ENCODE results near the gene CHD9NB.
A peak's percentile ranks its signal among the peaks of the same experiment; 100 is the strongest.

CHD9NB gene

GRCh38 chr16:53052519-53053501, at the start of gene CHD9NB:
CHD9NB (minus strand) TSS chr16:53052897; CDS start chr16:53044158, 8,739 bp downstream.
- TF ChIP-seq CTCF (IDR thresholded peaks at IDR 0.05; ENCODE audit: insufficient read depth, low read length, poor library complexity, severe bottlenecking): no peak
- H3K36me3 ChIP-seq (ENCODE audit: control insufficient read depth, insufficient read depth, low read length): no peaks in the 10 kb centered on the region
- no peaks in the 10 kb centered on the region for H3K27me3 ChIP-seq (replicated peaks; ENCODE audit: control insufficient read depth, insufficient read depth, low read length)
- peak within 1 kb of the TSS; percentile 56 for H3K4me3 ChIP-seq (replicated peaks; ENCODE audit: low read depth, low read length)
- no peak for DNase-seq (ENCODE audit: extremely low read depth, insufficient read length)

- H3K4me3 ChIP-seq (replicated peaks; ENCODE audit: low read depth, low read length): no peak overlapping the region
- no peaks in the 10 kb centered on the region for H3K27me3 ChIP-seq (replicated peaks; ENCODE audit: control insufficient read depth, insufficient read depth, low read length)
- peaks cover 3% of the 10 kb centered on the region; the same call in 1 of the 2 replicates for H3K36me3 ChIP-seq (ENCODE audit: control insufficient read depth, insufficient read depth, low read length)
- no peak for DNase-seq (ENCODE audit: extremely low read depth, insufficient read length)
- TF ChIP-seq CTCF (IDR thresholded peaks at IDR 0.05; ENCODE audit: insufficient read depth, low read length, poor library complexity, severe bottlenecking): no peak
These were observed 48.2 kb upstream of the CHD9NB start for GRCh38 chr16:53100889-53101288.

- Histone ChIP-seq H3K36me3 (ENCODE audit: control insufficient read depth, insufficient read depth, low read length) (peaks cover 3% of the 10 kb centered on the region; the same call in 1 of the 2 replicates), H3K27me3 (replicated peaks; ENCODE audit: control insufficient read depth, insufficient read depth, low read length) (no peaks in the 10 kb centered on the region), H3K4me3 (replicated peaks; ENCODE audit: low read depth, low read length) (peak overlapping the region; percentile 64)
- no peak for TF ChIP-seq CTCF (IDR thresholded peaks at IDR 0.05; ENCODE audit: insufficient read depth, low read length, poor library complexity, severe bottlenecking)
- no peak for DNase-seq (ENCODE audit: extremely low read depth, insufficient read length)
These were observed 47.5 kb upstream of the CHD9NB start for GRCh38 chr16:53100131-53100748.

- peak; percentile 79 for DNase-seq (ENCODE audit: extremely low read depth, insufficient read length)
- Histone ChIP-seq H3K27me3 (replicated peaks; ENCODE audit: control insufficient read depth, insufficient read depth, low read length) (no peaks in the 10 kb centered on the region), H3K36me3 (ENCODE audit: control insufficient read depth, insufficient read depth, low read length) (peaks cover 3% of the 10 kb centered on the region; the same call in 1 of the 2 replicates), H3K4me3 (replicated peaks; ENCODE audit: low read depth, low read length) (peak overlapping the region; percentile 64)
- TF ChIP-seq CTCF (IDR thresholded peaks at IDR 0.05; ENCODE audit: insufficient read depth, low read length, poor library complexity, severe bottlenecking): no peak
These were observed 46.8 kb upstream of the CHD9NB start for GRCh38 chr16:53099318-53100130.

GRCh38 chr16:53098526-53099317, 46.0 kb upstream of the CHD9NB start:
- Histone ChIP-seq H3K4me3 (replicated peaks; ENCODE audit: low read depth, low read length) (peak overlapping the region; percentile 64), H3K36me3 (ENCODE audit: control insufficient read depth, insufficient read depth, low read length) (peaks cover 1% of the 10 kb centered on the region; the same call in 1 of the 2 replicates), H3K27me3 (replicated peaks; ENCODE audit: control insufficient read depth, insufficient read depth, low read length) (no peaks in the 10 kb centered on the region)
- no peak for TF ChIP-seq CTCF (IDR thresholded peaks at IDR 0.05; ENCODE audit: insufficient read depth, low read length, poor library complexity, severe bottlenecking)
- DNase-seq (ENCODE audit: extremely low read depth, insufficient read length): peak; percentile 81

Data from GM06990 (cell line).